Subcutaneous adipose tissue (tissue), 4 donors: ENCODE data around the gene PILRA. TPM values are rescaled to one million over a fixed set of nuclear protein-coding genes. Genes with fewer than 3 reads are reported as not detected.

Experiments used
- CTCF ChIP-seq: fragments of 450-650 bp; IDR thresholded peaks from one replicate; pipeline ENCODE4 v1.5.1; 2016; ENCODE audit warnings: low read depth, mild to moderate bottlenecking, control low read depth, antibody characterized with exemption, moderate library complexity
- total RNA-seq, 4 donors: library from RNA; depleted of rRNA; stranded (reverse); fragments of >200 nt; gene quantifications; one replicate each; pipeline ENCODE4 v1.1.0, GENCODE V29; 2016

Gene PILRA
- total RNA-seq, 4 donors from 2014 or later = 8.0 to 44.2 (median 9.9) TPM

- TF ChIP-seq CTCF = no peak
Observed at GRCh38 chr7:100428967-100429636, 55.8 kb downstream of the PILRA start.

DNA sequence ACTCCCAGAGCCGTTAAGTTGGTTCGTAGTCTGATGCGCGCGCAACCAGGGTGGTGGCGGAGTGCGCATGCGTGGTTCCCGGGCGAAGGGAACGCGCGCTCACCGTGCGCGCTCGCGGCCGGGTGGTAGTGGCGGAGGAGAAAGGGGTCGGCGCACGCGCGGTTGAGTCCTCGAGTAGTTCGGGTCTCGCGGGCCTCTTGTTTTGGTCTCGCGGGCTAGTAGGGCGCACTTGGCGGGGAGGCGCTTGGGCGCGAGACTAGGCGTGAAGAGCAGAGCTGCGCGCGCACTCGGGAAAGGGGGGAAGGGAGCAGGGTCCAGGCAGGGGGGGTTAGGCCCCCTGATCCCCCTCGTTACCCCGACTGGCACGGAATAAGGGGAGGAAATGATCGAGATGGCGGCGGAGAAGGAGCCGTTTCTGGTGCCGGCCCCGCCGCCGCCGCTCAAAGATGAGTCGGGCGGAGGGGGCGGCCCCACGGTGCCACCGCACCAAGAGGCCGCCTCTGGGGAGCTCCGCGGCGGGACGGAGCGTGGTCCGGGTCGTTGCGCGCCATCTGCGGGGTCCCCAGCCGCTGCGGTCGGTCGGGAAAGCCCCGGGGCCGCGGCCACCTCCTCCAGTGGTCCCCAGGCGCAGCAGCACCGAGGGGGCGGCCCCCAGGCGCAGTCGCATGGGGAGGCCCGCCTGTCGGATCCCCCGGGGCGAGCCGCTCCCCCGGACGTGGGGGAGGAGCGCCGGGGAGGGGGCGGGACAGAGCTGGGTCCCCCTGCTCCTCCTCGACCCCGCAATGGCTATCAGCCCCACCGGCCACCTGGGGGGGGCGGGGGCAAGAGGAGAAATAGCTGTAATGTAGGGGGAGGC lies 56.6 kb downstream of the PILRA start, which contains the start of gene MEPCE:
TSS of gene MEPCE (plus strand) at position 195 of the 856 bp plus-strand sequence. CDS start at position 383, 188 bp downstream.
- no peak for TF ChIP-seq CTCF

DNA sequence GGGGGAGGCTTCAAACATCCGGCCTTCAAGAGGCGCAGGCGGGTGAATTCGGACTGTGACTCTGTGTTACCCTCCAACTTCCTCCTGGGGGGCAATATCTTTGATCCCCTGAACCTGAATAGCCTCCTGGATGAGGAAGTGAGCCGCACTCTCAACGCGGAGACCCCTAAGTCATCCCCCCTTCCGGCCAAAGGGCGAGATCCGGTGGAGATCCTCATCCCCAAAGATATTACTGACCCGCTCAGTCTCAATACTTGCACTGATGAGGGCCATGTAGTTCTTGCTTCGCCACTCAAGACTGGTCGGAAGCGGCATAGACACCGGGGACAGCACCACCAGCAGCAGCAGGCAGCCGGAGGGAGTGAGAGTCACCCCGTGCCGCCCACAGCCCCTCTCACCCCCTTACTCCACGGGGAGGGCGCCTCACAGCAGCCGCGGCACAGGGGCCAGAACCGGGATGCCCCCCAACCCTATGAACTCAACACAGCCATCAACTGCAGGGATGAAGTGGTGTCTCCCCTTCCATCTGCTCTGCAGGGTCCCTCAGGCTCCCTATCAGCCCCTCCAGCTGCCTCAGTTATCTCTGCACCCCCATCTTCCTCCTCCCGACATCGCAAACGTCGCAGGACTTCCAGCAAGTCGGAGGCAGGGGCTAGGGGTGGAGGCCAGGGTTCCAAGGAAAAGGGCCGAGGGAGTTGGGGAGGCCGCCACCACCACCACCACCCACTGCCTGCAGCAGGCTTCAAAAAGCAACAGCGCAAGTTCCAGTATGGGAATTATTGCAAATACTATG lies 57.4 kb downstream of the PILRA start:
- no peak for TF ChIP-seq CTCF

GRCh38 chr7:100431286-100431735 lies 58.0 kb downstream of the PILRA start:
- no peak for TF ChIP-seq CTCF

DNA sequence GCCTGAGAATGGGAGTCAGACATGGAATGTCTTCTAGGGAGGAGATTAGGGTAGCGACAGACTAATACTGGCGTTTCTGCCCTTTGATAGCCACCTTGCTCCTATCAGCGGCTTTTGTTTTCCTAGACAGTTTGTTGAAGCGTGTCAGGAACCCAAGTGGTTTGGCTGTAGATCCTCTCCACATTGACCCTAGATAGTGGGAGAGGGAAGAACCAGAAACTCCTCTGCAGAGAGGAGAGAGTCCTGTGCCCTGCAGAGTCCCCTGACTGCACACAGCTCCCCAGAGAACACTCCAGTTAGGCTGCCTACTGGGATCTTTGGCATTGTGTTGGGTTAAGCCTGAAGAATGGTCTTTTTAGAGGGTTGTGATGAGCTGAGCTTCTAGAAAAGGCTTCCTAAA lies 58.8 kb downstream of the PILRA start:
- no peak for TF ChIP-seq CTCF

DNA sequence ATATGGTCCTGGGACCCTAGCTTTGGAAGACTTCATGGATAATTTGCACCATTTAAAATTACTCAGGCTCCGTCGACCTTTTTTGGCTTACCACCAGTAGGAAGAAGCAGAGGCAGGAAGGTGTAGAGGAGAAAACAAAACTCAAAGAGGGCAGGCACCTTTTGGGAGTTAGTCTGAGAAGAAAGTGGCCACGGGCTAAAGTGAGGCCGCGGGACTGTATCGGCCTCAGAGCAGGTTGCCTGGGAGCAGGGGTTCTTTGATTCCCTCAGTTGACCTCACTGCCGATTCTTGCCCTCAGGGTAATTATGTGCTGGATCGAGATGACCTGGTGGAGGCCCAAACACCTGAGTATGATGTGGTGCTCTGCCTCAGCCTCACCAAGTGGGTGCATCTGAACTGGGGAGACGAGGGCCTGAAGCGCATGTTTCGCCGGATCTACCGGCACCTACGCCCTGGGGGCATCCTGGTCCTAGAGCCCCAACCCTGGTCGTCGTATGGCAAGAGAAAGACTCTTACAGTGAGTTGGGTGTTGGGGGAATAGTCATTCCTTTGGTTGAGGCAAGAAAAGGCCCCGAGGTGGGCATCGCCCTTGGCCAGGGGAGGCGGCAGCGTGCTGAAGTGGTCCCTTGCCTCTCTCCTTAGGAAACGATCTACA lies 59.5 kb downstream of the PILRA start:
- no peak for TF ChIP-seq CTCF
